ENCODE measurements around the gene GRM5.

Gene GRM5

DNA sequence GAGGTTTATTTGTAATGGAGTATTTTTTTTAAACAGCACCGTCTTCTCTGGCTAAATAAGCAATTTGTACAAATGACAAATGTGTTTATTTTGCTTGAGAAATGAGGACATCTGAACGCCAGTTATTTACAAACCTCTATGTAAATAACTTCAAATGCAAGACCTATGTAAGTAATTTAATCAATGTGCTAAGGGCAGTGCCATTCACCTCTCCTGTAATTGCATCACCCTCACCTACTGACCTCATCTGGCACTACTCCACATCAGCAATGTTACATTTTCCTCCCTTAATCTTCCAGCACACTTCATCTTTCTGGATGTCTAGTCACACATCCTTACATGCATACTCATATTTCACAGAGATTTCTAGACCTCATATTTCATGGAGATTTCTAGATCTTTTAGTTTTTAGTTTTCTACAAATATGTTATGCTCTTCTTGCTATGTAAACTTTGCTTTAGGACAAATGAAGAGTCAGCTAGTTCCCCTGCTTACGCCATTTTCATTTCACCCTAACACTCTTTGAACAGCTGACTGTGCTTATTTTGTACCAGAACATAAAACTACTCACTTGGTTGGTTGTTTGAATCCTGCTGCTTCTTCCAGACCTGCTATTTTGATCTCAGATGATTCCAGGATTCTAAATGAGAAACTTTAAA lies 238.6 kb downstream of the GRM5 start:
- DNase-seq = no peak

DNA sequence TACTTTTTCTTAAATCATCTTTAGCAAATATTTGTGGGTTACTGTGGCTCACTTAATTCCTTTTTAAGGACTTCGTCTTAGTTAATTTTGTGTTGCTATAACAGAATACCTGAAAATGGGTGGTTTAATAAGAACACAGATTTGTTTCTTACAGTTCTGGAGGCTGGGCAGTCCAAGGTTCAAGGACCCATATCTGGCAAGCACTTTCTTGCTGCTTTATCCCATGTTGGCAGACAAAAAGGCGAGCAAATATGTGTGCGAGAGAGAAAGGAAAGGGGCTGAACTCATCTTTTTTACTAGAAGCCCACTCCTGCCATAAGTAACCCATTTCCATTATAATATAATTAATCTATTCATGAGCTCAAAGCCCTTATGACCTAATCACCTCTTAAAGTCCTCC lies 246.2 kb downstream of the GRM5 start:
- no peak for DNase-seq

DNA sequence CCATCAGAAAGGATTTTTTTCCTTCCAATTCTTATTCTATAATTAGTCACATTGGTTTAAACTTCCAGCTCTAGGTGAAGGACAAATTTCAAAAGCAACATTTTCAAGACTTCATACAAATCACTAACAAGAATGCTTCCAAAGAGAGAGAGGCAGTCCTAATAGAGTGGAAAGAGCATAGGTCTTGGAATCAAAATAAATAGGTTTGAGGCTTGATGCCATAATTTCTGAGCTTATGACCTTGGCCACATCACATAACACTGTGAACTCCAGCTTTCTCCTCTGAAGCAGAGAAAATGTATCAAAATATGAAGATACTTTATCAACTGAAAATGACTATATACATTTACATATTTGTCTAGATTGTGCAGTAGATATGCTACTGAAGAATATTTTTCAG lies 246.8 kb downstream of the GRM5 start:
- DNase-seq = no peak

DNA sequence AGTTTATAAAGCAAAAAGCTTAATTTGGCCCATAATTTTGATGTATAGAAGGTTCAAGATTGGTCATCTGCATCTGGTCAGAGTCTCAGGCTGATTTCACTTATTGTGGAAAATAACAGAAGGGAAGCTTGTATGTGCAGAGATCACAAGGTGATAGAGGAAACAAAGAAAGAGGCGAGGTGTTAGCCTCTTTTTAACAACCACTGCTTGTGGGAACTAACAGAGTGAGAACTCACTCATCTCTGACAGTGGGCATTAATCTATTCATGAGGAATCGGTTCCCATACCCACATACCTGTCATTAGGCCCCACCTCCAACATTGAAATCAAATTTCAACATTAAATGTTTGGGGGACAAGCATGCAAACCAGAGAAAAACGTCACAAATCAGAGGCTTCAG lies 250.3 kb downstream of the GRM5 start:
- no peak for DNase-seq

DNA sequence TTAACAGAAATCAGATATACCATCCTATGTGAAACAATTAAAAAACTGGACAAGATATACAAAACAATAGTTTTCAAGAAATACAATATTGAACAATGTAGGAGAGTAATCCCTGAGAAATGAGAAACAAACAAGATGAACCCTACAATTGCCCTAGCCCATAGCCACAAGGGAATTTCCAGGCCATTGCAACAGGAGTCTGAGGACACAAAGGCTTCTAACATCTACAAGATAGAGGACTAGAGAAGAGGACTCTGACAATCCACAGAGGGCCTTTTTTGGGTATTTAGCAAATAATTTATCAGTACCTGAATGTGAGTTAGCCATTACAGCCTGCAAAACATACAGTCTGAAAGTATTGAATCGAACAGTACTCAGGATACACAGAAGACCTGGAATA lies 251.7 kb downstream of the GRM5 start:
- DNase-seq = no peak

DNA sequence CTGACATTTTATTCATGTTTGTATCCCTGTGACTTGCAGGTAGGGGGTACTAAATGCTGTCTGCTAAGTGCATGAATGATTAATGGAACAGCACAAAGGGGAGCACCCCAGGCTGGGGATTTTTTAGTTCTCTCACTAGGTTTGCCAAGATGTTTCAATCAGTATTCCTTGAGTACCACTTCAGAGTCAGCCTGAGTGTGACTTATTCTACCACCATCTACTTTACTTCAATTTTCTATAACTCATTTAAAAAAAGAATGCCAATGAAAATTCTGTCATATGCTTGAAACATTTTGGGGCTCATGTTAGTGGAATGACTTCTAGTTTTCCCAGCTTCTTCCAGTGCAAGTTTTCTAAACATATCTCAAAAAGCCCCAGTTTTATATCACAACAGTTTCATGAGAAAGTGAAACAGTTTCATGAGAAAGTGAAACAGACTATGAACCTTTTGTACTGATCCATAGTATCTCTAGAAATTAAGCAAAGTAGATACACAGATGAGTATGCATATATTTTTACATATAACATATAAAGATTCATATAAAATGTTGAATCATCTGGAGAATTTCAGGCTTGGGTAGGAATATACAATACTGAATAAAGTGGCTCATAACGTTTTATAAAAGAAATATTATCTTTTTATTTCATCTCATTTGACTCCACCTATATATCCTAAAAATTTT lies 252.4 kb downstream of the GRM5 start:
- no peak for DNase-seq

DNA sequence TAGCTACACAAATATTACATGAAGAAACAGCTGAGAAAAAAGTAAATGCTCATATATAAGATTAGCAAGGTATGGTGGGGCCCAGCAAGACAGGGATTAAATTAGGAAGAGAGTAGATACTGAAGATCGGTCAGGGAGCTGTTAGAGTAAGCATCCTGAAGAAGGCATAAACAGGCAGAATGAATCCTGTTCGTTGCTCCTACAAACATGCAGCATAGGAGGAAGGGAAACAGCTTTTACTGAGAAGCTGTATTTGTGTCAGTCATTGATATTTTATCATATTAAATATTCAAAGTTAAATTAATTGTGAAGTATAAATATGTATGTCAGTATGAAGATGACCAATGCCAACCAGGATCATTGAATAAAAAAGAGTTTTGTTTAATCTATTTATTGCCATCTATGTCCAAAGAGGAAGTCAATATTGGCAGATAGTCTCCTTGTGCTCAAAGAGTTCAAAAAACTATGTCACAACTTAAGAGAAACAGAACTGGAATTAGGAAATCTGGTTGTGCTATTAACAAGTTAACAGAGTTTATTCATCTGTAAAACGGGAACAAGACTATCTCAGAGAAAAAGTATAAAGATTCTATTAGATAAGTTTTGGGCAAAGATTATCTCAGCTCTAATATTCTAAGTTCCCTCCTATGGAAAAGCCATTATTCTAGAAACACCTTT lies 255.2 kb downstream of the GRM5 start:
- no peak for DNase-seq

DNA sequence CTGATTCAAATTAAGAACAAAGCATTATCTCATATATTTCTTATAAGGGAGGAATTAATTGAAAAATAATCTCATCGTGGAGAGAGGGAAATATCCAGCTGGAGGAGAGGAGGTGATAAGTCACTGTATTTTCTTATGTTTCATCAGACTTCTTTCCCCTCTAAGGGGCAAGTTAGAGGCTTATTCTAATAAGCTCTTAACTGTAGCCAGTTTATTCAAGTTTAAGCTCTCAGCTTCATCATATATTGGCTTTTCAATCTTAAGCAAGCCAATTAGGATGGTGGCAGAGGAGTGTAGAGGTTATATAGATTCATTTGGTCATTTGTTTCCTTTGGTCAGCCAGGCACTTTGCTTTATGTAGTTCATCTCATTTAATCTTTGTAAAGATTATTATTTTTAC lies 256.7 kb downstream of the GRM5 start:
- no peak for DNase-seq

DNA sequence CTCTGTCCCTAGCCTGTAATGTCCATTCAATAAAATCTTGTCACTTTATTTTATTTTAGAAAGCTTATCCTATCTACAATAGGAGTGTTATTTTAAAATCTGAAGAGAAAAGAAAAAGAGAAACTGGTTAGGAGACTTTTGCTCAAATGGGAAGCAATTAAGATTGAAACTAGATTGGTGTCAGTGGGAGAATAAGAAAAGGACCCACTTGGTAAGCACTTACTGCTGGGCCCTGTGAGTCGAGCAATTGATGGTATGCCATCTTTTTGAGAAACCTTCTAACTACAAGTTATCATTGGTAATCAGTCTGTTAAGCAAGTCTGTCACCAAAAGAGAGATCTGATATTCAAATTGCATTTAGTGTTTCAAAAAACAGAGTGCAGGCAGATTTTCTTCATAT lies 258.4 kb downstream of the GRM5 start:
- no peak for DNase-seq

DNA sequence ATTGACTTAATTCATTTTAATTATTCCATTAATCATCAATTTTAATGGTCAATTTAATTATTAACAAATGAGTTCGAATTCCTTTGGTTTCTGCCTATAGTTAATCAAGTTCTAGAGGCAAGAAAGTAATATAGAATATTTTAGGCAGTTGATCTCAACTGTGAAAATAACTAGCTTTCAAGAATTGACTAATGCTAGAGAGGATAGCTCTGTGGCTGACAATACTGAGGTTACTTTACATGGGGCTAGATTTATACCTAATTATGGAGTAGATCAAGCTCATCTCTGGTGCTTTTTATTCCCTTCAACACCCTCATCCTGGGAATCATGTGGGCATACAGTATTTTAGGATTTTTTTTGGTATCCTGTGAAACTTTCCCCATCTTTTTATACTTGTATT lies 259.4 kb downstream of the GRM5 start:
- DNase-seq = no peak

DNA sequence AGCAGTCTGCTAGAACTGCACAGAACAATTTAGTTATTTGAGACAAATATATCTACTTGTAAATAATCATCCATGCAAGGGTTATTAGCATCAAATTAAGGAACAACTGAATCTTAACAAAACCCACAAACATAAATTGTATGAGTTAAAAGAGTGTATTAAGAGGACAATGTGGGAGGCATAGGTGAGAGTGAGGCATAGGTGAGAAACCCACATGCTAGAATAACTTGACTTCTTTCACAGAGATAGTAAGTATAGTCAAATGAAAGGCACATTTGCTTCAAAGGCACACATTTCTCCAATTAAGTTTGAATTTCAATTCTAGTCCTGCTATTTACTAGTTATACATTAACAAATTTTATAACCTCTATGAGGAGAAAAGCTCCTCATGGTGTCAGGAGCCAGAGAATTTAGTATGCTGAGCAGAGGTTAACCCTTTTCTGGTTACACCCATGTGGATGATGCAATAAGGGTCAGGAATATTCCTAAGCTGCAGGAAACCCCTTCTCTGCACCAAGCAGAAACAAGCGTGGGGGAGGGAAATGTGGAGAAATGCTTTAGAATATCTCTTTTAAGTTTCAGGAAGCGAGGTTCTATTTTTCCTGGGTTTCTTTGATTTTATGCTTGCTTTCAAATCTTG lies 264.2 kb downstream of the GRM5 start:
- DNase-seq = no peak

DNA sequence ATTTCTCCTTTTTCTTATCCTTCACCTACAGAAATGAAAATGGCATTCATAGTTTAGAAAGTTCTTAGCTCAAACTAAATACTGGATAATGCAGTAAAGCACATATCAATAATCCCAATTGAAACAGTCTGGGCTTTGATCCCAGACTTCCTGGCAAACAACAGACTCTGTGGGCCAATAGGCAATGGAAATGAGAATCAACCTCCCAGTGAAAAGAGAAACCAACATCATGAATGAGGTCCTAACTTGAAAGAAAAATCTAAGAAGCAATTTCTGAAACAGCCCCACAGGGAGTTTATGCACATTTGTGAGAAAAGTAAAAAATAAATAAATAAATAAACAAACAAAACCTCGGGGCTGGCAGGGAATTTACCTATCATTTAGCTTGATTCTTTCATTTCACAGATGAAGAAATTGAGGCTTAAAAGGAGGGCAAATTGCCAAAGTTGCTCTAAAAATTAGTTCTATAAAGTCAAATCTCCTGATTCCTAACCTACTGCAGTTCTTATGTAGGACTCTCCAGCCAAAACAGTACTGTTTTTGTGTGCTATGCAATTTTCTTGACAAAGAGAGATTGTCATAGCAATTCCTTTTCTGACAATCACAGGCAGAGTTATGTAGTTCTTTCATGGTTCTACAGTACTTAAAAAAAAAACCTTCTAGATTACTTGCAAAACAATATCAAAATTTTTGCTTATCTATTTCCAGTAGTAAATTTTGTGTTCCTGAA lies 265.8 kb downstream of the GRM5 start:
- no peak for DNase-seq

DNA sequence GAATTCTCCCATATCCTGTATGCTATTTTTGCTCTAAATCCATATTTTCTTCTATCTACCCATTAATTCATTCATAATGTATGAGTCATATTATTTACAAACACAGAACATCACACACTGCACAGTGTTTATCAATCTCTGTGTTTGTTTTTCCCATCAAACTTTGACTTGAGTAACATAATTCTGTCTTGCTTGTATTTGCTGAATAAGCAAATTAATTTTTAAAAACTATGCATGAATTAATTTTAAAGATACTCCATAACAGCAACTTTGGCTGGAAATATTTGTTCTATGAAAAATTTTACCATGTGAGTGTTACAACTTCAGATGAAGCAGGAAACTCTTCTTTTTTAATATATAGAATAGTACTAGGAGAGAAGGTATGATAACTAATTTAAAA lies 275.6 kb downstream of the GRM5 start:
- DNase-seq = no peak

DNA sequence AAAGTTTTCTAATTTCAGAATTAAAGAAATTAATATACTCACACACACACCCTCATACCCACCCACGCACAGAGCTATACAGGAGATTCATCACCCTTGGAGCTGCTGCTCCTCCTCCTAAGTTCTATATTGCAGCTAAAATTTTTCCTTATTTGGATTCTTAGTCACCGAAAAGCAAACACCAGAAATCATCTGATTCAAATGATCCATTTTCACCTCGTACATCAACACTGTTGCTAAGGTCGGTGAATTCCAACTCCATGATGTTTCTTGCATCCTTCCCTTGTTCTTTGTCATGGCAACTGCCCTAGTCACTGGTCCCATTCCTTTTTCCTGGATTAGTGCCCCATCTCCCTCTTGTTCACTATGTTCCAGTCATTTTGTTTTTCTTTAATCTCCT lies 286.2 kb downstream of the GRM5 start:
- no peak for DNase-seq

DNA sequence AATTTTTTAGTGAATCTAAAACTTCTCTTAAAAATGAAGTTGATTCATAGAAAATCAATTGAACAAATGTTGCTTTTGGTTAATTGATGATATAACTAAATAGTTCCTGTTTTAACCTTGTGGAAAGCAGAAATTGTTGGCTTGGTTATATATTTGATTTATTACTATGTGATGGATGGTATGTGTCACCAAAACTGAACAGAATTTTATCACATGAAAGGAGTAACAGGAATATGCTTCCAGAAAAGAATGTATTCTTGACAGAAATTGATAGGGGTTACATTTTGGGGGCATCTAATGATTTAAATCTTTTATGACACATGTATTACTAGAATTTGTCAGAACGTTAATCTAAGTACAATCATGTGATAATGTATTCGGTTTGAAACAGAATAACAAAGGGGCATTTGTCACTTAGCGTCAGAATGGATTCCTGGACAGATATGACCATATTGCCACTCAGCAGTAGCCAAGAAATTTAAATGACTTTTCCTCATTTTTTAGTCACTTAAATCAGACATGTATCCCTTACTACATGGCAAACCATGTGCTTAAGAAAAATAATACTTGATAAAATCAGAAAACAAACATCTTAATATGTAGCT lies 295.2 kb downstream of the GRM5 start:
- no peak for DNase-seq

DNA sequence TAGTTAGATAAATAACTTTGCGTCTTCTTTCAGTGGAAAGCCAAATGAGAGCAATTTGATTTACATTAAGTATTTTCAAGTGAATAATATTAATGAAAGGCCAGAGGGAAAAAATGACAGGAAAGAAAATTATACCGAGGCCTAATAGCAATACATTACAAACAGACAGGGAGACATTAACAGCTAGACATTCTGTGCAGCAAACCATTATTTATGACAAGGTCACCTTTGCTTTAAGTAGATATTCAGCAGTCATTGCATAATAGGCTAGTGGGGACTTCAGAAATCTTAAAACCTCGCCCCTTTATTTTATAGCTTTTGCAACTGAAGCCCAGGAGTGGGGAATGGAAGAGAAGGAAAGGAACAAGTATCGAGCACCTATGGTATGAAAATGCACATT lies 321.6 kb downstream of the GRM5 start:
- DNase-seq = no peak

DNA sequence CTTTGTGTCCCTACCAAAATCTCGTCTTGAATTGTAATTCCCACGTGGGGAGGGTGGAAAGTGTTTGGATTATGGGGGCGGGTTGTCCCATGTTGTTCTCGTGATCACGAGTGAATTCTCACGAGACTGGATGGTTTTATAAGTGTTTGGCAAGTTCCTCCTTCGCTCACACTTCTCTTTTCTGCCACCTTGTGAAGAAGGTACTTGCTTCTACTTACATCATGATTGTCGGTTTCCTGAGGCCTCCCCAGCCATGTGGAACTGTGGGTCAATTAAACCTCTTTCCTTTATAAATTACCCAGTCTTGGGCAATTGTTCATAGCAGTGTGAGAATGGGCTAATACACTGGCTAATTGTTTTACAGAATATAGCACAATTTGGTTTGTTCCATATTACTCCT lies 326.3 kb downstream of the GRM5 start:
- DNase-seq = no peak

DNA sequence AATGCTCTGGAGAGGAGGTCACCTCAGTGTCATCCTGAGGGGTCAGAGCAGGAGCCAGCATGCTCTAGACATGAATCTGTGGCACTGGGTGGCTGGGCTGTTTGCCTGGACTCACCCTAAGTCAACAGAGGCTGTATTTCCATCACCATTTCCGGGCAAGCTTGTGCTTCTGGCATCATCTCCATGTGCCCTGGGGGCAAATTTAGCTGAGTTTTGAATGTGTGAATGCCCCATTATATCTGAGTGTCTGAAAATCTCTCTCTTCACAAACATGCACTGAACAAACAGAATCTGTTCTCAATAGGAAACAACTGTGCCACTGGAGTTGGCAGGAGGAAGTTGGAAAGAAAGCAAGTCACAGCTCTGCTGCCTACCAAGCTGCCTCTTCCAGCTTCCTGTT lies 356.2 kb downstream of the GRM5 start:
- no peak for DNase-seq

DNA sequence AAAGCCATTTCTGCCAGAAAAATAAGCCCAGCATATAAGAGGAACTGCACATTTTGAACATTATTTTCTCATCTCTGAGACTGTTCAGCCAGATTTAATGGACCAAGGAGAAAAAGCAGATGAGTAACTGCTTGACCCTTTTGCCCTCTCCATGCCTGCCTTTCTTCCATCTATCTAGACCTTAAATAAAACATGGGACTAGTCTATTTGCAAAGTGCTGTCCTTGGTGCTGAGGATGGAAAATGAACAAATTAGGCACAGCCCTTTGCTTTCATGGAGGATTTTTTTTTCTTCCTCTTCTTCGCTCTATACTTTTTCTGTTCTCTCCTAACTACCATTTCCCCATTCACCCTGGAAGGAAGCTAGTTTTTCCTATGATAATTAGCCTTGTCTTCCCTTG lies 361.3 kb downstream of the GRM5 start:
- no peak for DNase-seq

DNA sequence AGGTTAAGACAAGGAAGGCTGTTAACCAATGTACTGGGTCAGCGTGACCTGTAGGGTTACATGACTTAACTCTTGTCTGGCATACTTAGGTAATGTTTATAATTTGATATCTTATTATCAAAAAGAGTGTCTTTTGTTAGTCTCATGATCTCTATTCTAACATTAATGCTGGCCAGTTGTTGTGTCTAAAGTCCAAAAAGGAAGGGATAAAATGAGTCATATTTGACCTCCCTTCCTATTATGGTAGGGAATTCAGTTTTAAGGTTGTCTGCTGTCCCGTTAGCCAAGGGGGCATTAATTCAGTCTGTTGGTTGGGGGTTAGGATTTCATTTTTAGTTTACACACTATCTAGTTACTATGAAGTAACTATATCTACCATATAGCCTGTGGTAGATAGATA lies 364.0 kb downstream of the GRM5 start:
- DNase-seq = no peak

DNA sequence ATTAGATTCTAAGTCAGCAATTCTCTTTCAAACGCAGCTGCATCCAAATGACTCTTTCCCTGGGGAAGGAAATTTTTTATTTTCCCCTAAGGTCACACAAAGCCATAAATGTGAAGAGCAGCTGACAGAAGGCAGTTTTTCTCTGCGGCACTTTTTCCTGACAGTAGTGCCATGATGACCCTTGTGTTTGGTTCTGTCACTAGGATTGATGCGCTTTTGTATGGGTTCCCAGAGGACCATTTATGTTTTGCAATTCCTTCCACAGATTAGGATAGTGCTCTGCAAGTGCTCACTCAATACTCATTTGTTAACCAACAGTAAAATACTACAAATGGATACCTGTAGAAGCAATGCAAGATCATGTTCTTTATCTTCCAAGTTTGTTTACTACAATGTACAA lies 368.6 kb downstream of the GRM5 start:
- no peak for DNase-seq

DNA sequence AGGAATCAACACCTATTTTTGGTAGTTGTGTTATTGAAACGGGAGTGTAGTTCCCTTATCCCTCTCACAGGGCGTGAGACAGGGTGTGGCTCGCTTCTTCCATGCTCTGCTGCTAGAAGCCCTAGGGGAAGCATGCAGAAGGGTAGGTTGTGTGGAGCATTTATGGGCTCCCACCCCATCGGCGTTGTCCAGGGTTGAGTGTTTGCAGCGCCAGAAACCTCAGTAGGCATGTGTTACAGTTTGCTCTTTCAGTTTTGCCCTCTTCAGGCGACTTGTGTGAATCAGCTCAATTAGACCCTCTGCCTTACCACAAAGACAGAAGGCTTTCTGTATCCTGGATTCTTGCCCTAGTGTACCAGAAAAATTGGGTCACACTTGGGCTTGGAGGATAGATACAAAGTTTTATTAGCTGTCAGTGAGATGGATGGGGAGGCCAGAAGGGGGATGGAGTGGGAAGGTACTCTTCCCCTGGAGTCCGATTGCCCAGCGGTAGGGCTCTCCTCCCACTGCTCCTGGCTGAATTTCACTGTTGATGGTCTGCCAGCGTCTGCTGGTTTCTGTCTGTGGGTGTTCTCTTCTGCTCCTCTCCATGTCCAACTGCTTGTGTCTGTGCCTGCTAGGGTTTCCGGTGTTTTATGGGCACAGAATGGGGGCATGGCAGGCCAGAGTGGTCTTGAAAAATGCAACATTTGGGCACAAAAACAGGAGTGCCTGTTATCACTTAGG lies 369.9 kb downstream of the GRM5 start:
- no peak for DNase-seq

Data from inflammatory macrophage treated with lipopolysaccharide for 4 hours (primary cell).